ENCODE data around the gene PPFIA4. TPM values are rescaled to one million over a fixed set of nuclear protein-coding genes. Genes with fewer than 3 reads are reported as not detected.

Gene PPFIA4
- total and polyA plus RNA-seq, 9 of the 15 experiments (the other 6 are each of a cell fraction or from before 2014, with no cell fraction given) = 0.07 to 12.0 (median 0.70) TPM

DNA sequence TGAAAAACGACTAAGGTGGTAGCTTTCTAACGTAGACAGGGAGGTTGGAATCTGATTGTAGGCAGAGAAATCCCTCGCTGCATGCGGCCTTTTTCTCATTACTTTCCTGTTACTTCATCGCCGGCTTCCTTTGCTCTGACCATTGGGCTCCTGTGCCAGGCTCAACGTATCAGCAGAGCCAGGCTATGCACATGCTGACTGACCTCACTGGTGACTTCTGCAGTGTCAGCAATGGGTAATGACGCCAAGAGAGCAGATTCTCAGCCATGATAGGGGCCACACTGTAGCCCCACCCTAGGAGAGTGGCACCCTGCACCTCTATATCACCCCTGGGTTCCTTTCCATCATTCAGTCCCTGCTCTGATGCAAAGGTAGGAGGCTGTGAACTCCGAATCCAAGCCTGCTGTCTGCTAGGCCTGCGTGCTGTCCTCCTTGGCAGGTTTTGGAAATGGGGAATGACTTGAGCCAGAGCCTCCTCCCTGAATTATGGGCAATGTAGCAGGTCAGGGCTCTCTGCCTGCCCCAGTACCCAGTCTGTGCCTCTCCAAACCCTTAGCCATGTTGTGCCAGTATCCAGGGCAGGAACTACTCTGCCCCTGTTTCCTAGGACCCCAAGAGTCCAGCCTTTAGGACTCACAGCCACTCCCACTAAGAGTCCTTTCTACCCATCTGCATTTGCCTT is 11.4 kb downstream of the PPFIA4 start:
- ChIA-PET CTCF (ENCODE audit: low intra/inter-chr PET ratio) (interaction anchor here (3.5 kb wide), 1 partner anchor 179 kb away, joined by 13 read pairs; no protein-coding TSS in a partner anchor), POLR2A (interaction anchor here (2.4 kb wide), 1 partner anchor 10 kb away, joined by 13 read pairs; no protein-coding TSS in a partner anchor)
- no TSS peak for BruUV-seq (replicated peaks)
- H3K4me2 ChIP-seq (ENCODE audit: insufficient read depth, low read length) = no peak overlapping the region
- no peaks in the 10 kb centered on the region; a peak in 2 of 5 replicates for H3K4me1 ChIP-seq (replicated peaks in 1 of 2; ENCODE audit: control insufficient read depth in 2 of 2, insufficient read depth in 2 of 2, low read length in 2 of 2)
- H3K4me3 ChIP-seq = no peak overlapping the region
- FAIRE-seq = no peak
- no peaks in the 10 kb centered on the region for H3K9me3 ChIP-seq (replicated peaks; ENCODE audit: control insufficient read depth, insufficient read depth, low read depth, low read length)
- in situ Hi-C loops (cut with MboI) (no loop called here), intact Hi-C loops (cut with micrococcal nuclease) (loop anchor here (5.0 to 10.0 kb wide), 2 partner anchors 80 to 297 kb away; no protein-coding TSS in a partner anchor)
- no peak overlapping the region for H3K27ac ChIP-seq (ENCODE audit: extremely low read depth, low read depth, low read length)
- H3K79me2 ChIP-seq (ENCODE audit: control insufficient read depth, insufficient read depth, low read length) = no peaks in the 10 kb centered on the region
- DNase-seq (ENCODE audit: extremely low read depth in 1 of 4, low spot score in 3 of 4) = peak in 2 of 4 experiments; percentile 37 to 38
- H3K9ac ChIP-seq (ENCODE audit: insufficient read depth in 1 of 2, low read depth in 2 of 2, low read length in 2 of 2) = no peak overlapping the region; a peak in 1 of 4 replicates
- ATAC-seq = no peak
- H4K20me1 ChIP-seq (replicated peaks; ENCODE audit: control insufficient read depth, insufficient read depth, low read length) = peaks cover 73% of the 10 kb centered on the region
- no peak overlapping the region for H2AFZ ChIP-seq (ENCODE audit: low read depth, low read length)
- no peaks in the 10 kb centered on the region for H3K9me1 ChIP-seq (ENCODE audit: control insufficient read depth, insufficient read depth, low read length)
- 1% methylated on average over 10 of the region's 10 CpGs for WGBS (ENCODE audit: insufficient coverage, low coverage, missing lambda C conversion rate)
- peaks cover 23 to 47% of the 10 kb centered on the region in 2 experiments; a peak in 4 of 5 replicates for H3K27me3 ChIP-seq (ENCODE audit: control insufficient read depth in 2 of 2, insufficient read depth in 2 of 2, low read length in 2 of 2)
- no peaks in the 10 kb centered on the region; the same call in 2 of the 3 replicates for H3K36me3 ChIP-seq (ENCODE audit: control insufficient read depth, insufficient read depth, low read length)
- no peak for TF ChIP-seq RFX7 (CRISPR knock-in tag; IDR thresholded peaks at IDR 0.05)
- TF ChIP-seq ATF1 (CRISPR knock-in tag; IDR thresholded peaks at IDR 0.05) = no peak
- peak; percentile 56 for TF ChIP-seq ATF1 (tag; IDR thresholded peaks at IDR 0.05)
- no peak for TF ChIP-seq SPI1 (IDR thresholded peaks at IDR 0.05; ENCODE audit: borderline replicate concordance, low read depth, low read length)
- no peak for TF ChIP-seq SRF (CRISPR knock-in tag; IDR thresholded peaks at IDR 0.05)
- no peak for TF ChIP-seq EGR1 (conservative IDR thresholded peaks at IDR 0.05)
- TF ChIP-seq, protein P1, sequence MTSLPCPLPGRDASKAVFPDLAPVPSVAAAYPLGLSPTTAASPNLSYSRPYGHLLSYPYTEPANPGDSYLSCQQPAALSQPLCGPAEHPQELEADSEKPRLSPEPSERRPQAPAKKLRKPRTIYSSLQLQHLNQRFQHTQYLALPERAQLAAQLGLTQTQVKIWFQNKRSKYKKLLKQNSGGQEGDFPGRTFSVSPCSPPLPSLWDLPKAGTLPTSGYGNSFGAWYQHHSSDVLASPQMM (CRISPR knock-in tag; IDR thresholded peaks at IDR 0.05) = no peak
- TF ChIP-seq ZNF316 (IDR thresholded peaks at IDR 0.05) = peak; percentile 67
- TF ChIP-seq, protein P2, sequence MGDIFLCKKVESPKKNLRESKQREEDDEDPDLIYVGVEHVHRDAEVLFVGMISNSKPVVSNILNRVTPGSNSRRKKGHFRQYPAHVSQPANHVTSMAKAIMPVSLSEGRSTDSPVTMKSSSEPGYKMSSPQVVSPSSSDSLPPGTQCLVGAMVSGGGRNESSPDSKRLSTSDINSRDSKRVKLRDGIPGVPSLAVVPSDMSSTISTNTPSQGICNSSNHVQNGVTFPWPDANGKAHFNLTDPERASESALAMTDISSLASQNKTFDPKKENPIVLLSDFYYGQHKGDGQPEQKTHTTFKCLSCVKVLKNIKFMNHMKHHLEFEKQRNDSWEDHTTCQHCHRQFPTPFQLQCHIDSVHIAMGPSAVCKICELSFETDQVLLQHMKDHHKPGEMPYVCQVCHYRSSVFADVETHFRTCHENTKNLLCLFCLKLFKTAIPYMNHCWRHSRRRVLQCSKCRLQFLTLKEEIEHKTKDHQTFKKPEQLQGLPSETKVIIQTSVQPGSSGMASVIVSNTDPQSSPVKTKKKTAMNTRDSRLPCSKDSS (IDR thresholded peaks at IDR 0.05; ENCODE audit: low read depth, partially characterized antibody) = no peak
- TF ChIP-seq ZNF174 (CRISPR knock-in tag; IDR thresholded peaks at IDR 0.05) = no peak
- TF ChIP-seq CTBP1 (IDR thresholded peaks at IDR 0.05; ENCODE audit: borderline replicate concordance) = no peak
- TF ChIP-seq NBN (IDR thresholded peaks at IDR 0.05; ENCODE audit: low read depth) = no peak
- TF ChIP-seq MAFG (tag; conservative IDR thresholded peaks at IDR 0.05) = peak; percentile 79
- no peak for TF ChIP-seq BRCA1 (IDR thresholded peaks at IDR 0.05)
- TF ChIP-seq BRCA1 (CRISPR knock-in tag; IDR thresholded peaks at IDR 0.05) = no peak
- TF ChIP-seq BRD9 (IDR thresholded peaks at IDR 0.05; ENCODE audit: low read depth, partially characterized antibody) = no peak
- TF ChIP-seq, protein P3, sequence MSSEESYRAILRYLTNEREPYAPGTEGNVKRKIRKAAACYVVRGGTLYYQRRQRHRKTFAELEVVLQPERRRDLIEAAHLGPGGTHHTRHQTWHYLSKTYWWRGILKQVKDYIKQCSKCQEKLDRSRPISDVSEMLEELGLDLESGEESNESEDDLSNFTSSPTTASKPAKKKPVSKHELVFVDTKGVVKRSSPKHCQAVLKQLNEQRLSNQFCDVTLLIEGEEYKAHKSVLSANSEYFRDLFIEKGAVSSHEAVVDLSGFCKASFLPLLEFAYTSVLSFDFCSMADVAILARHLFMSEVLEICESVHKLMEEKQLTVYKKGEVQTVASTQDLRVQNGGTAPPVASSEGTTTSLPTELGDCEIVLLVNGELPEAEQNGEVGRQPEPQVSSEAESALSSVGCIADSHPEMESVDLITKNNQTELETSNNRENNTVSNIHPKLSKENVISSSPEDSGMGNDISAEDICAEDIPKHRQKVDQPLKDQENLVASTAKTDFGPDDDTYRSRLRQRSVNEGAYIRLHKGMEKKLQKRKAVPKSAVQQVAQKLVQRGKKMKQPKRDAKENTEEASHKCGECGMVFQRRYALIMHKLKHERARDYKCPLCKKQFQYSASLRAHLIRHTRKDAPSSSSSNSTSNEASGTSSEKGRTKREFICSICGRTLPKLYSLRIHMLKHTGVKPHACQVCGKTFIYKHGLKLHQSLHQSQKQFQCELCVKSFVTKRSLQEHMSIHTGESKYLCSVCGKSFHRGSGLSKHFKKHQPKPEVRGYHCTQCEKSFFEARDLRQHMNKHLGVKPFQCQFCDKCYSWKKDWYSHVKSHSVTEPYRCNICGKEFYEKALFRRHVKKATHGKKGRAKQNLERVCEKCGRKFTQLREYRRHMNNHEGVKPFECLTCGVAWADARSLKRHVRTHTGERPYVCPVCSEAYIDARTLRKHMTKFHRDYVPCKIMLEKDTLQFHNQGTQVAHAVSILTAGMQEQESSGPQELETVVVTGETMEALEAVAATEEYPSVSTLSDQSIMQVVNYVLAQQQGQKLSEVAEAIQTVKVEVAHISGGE (CRISPR knock-in tag; IDR thresholded peaks at IDR 0.05) = no peak
- no peak for TF ChIP-seq DMBX1 (CRISPR knock-in tag; IDR thresholded peaks at IDR 0.05; ENCODE audit: borderline replicate concordance)
